ENCODE results near the gene KNCN.

The KNCN gene

DNA sequence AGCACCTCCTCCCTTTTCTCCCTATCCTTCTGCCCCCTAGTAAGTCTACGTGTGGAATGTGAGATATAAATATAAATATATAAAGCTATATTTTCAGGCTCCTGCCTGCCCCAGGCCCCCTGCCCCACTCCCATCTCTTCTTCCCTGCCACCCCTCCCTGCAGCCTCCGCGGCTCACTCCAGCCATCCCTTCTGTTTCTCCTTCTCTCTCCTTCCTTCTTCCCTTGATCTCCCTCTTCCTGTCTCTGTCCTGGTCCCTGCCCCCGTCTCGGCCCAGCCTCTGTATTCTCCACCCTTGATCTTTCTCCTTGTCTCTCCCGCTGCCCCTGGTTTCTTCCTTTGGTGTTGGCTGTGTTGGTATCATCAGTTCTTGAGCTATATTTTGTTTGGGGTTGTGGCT is 38.7 kb downstream of the KNCN start:
- DNase-seq (ENCODE audit: insufficient read length, low spot score) (no peak), FAIRE-seq (no peak)
- TF ChIP-seq TAF1 (IDR thresholded peaks at IDR 0.05; ENCODE audit: low read depth, low read length) = no peak
- TF ChIP-seq SPI1 (IDR thresholded peaks at IDR 0.05; ENCODE audit: low read depth, low read length) = no peak
- no peak for TF ChIP-seq POU2F2 (IDR thresholded peaks at IDR 0.05; ENCODE audit: low read depth, low read length)
- no peak for TF ChIP-seq POLR2A (IDR thresholded peaks at IDR 0.05; ENCODE audit: low read depth, low read length)
- TF ChIP-seq PAX5 (IDR thresholded peaks at IDR 0.05; ENCODE audit: insufficient read depth, low read length, severe bottlenecking) = no peak
- no peak for TF ChIP-seq POLR2AphosphoS5 (IDR thresholded peaks at IDR 0.05; ENCODE audit: low read depth, low read length)

DNA sequence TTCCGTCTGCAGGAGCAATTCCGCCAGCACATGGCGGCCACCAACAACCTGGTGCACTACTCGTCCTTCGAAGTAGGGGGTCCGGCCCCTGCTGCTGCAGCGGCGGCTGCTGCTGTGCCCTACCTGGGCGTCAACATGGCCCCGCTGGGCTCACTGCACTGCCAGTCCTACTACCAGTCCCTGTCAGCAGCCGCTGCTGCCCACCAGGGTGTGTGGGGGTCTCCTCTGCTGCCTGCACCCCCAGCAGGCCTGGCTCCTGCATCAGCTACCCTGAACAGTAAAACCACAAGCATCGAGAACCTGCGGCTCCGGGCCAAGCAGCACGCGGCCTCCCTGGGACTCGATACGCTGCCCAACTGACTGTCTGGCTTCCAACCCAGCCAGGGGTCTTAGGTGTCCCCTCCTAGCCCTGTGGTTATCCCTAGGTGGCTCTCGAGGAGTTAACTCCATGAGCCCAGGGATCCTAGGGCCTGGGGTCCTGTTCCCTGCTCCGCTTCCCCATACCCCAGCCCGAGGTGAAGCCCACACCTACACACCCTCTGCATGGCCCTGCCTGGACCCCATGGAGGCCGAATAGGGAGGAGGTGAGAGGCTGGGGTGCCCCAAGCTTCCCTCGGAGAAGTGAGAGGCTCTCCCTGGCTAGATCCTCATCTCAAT is 39.2 kb downstream of the KNCN start:
- DNase-seq (ENCODE audit: insufficient read length, low spot score) (no peak), FAIRE-seq (no peak)
- TF ChIP-seq POU2F2 (IDR thresholded peaks at IDR 0.05; ENCODE audit: low read depth, low read length) (no peak), TAF1 (IDR thresholded peaks at IDR 0.05; ENCODE audit: low read depth, low read length) (no peak), POLR2AphosphoS5 (IDR thresholded peaks at IDR 0.05; ENCODE audit: low read depth, low read length) (no peak), PAX5 (IDR thresholded peaks at IDR 0.05; ENCODE audit: insufficient read depth, low read length, severe bottlenecking) (no peak), POLR2A (IDR thresholded peaks at IDR 0.05; ENCODE audit: low read depth, low read length) (no peak), SPI1 (IDR thresholded peaks at IDR 0.05; ENCODE audit: low read depth, low read length) (no peak)

DNA sequence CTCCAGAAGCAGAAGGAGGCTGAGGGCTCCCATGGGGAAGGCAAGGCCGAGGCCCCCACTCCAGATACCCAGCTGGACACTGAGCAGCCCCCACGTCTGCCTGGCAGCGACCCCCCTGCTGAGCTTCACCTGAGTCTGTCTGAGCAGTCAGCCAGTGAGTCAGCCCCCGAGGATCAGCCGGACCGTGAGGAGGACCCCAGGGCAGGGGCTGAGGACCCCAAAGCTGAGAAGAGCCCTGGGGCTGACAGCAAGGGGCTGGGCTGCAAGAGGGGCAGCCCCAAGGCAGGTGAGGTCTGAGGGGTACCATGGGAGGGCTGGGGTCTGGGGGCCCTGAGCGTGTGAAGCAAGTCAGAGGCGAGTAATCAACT is 40.5 kb downstream of the KNCN start:
- TF ChIP-seq POLR2A (IDR thresholded peaks at IDR 0.05; ENCODE audit: low read depth, low read length) (no peak), POLR2AphosphoS5 (IDR thresholded peaks at IDR 0.05; ENCODE audit: low read depth, low read length) (no peak), SPI1 (IDR thresholded peaks at IDR 0.05; ENCODE audit: low read depth, low read length) (no peak), PAX5 (IDR thresholded peaks at IDR 0.05; ENCODE audit: insufficient read depth, low read length, severe bottlenecking) (no peak), TAF1 (IDR thresholded peaks at IDR 0.05; ENCODE audit: low read depth, low read length) (no peak), POU2F2 (IDR thresholded peaks at IDR 0.05; ENCODE audit: low read depth, low read length) (no peak)
- no peak for DNase-seq (ENCODE audit: insufficient read length, low spot score)
- FAIRE-seq = no peak

DNA sequence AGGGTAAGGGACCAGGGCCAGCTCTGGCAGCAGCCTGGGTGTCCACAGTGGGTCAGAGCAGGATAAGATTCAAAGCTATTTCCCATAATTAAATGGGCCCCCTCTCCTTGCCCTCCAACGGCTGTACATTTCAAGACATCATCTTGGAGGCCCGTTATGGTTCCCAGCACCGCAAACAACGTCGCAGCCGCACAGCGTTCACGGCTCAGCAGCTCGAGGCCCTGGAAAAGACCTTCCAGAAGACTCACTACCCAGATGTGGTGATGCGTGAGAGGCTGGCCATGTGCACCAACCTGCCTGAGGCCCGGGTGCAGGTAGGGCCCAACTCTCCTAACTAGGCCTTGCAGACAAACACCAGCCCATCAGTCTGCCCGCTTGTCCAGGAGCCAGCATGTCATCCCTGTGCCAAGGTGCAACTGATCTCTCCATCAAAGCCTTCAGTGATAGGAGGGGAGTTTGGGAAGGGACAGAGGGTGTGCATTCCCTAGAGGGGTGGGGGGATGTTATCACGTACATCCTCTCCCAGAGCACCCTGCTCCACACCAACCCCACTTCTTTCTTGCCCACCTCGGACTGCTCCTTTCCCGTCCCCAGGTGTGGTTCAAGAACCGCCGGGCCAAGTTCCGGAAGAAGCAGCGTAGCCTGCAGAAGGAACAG is 41.0 kb downstream of the KNCN start:
- TF ChIP-seq POLR2AphosphoS5 (IDR thresholded peaks at IDR 0.05; ENCODE audit: low read depth, low read length) (no peak), SPI1 (IDR thresholded peaks at IDR 0.05; ENCODE audit: low read depth, low read length) (no peak), POU2F2 (IDR thresholded peaks at IDR 0.05; ENCODE audit: low read depth, low read length) (no peak), TAF1 (IDR thresholded peaks at IDR 0.05; ENCODE audit: low read depth, low read length) (no peak), PAX5 (IDR thresholded peaks at IDR 0.05; ENCODE audit: insufficient read depth, low read length, severe bottlenecking) (no peak), POLR2A (IDR thresholded peaks at IDR 0.05; ENCODE audit: low read depth, low read length) (no peak)
- FAIRE-seq (no peak), DNase-seq (ENCODE audit: insufficient read length, low spot score) (no peak)

DNA sequence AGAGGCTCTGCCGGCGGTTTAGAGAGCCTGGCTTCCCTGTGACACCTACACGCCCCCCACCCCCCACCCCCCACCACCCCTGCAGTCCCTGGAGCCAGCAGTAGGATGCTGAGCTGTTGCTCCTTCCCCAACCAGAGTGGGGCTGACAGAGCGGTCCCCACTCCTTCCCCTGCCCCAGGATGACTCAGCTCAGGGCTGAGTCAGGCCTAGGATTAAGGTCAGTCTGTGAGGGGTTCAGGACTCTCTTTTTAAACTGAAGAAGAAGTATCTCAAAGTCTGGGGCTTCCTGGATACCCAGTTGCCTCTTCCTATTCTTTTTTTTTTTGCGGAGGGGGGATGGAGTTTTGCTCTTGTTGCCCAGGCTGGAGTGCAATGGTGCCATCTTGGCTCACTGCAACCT is 42.7 kb downstream of the KNCN start:
- FAIRE-seq = no peak
- no peak for DNase-seq (ENCODE audit: insufficient read length, low spot score)

DNA sequence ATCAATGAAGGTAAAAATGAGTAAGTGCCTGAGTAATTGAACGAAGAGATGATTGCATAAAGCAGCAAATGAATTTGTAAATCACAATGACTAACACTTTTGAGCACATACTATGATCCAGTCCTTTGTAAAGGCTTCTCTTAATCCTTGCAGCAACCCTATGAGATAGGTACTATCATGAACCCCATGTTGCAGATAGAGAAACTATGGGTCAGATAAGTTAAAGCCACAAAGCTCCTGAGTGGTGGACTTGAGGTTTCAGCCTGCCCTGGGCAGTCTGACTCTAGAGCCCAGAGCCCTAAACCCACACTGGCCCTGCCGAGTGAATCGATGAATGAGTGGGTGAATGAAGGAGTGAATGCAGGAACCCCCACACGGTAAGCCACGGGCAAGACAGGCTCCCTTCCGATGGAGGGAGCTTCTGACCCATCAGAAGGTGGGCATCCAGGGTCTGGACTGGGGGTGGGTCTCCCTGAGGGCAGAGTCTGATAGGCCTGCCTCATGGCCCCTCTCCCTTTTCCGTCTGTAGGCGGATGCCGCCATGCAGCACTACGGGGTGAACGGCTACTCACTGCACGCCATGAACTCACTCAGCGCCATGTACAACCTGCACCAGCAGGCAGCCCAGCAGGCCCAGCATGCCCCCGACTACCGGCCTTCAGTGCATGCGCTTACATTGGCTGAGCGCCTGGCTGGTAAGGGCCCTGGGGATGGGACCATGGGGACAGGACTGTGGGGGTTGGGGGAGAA is 44.8 kb downstream of the KNCN start:
- DNase-seq (ENCODE audit: insufficient read length, low spot score) (no peak), FAIRE-seq (no peak)
- TF ChIP-seq SPI1 (IDR thresholded peaks at IDR 0.05; ENCODE audit: low read depth, low read length) (no peak), POLR2AphosphoS5 (IDR thresholded peaks at IDR 0.05; ENCODE audit: low read depth, low read length) (no peak), POLR2A (IDR thresholded peaks at IDR 0.05; ENCODE audit: low read depth, low read length) (no peak), PAX5 (IDR thresholded peaks at IDR 0.05; ENCODE audit: insufficient read depth, low read length, severe bottlenecking) (no peak), TAF1 (IDR thresholded peaks at IDR 0.05; ENCODE audit: low read depth, low read length) (no peak), POU2F2 (IDR thresholded peaks at IDR 0.05; ENCODE audit: low read depth, low read length) (no peak)

More for the DNA sequence above, 42.7 kb downstream of the KNCN start:
- TF ChIP-seq POLR2AphosphoS5 (IDR thresholded peaks at IDR 0.05; ENCODE audit: low read depth, low read length) = no peak
- TF ChIP-seq TAF1 (IDR thresholded peaks at IDR 0.05; ENCODE audit: low read depth, low read length) = no peak
- TF ChIP-seq POLR2A (IDR thresholded peaks at IDR 0.05; ENCODE audit: low read depth, low read length) = no peak
- no peak for TF ChIP-seq SPI1 (IDR thresholded peaks at IDR 0.05; ENCODE audit: low read depth, low read length)
- no peak for TF ChIP-seq POU2F2 (IDR thresholded peaks at IDR 0.05; ENCODE audit: low read depth, low read length)
- no peak for TF ChIP-seq PAX5 (IDR thresholded peaks at IDR 0.05; ENCODE audit: insufficient read depth, low read length, severe bottlenecking)

DNA sequence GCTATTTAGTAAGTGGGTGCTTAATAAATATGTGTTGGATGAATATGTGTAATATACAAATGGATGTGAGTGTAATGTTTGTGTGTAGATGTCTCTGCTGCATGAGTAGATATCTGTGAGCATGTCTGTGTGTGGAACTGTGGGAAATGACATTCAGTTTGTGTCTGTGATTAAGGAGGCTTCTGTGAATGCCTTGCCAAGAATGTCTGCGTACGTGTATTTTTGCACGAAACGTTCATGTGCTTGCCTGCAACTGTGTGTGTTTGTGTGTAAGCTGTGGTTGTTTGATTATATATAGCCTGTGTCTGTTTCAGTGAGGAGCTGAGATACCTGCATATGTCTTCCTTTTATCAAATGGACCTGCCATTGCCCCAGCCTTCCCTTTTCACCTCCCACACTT is 48.0 kb downstream of the KNCN start:
- DNase-seq (ENCODE audit: insufficient read length, low spot score) (no peak), FAIRE-seq (no peak)

DNA sequence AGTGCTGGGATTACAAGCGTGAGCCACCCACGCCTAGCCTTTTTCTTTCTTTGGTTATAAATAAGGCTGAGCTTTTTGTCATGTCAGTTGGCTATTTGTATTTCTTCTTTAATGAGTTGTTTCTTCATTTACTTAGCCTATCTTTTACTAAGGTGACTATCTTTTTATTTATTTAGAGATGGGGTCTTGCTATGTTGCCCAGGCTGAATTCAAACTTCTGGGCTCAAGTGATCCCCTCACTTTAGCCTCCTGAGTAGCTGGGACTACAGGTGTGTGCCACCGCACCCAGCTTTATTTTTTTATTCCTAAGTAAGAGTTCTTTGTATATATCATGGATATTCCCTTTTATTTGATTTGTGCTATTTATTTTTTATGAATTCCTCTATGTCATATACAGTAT is 49.9 kb downstream of the KNCN start:
- FAIRE-seq = no peak
- DNase-seq (ENCODE audit: insufficient read length, low spot score) = no peak
- TF ChIP-seq POLR2A (IDR thresholded peaks at IDR 0.05; ENCODE audit: low read depth, low read length) (no peak), SPI1 (IDR thresholded peaks at IDR 0.05; ENCODE audit: low read depth, low read length) (no peak), POLR2AphosphoS5 (IDR thresholded peaks at IDR 0.05; ENCODE audit: low read depth, low read length) (no peak), PAX5 (IDR thresholded peaks at IDR 0.05; ENCODE audit: insufficient read depth, low read length, severe bottlenecking) (no peak), POU2F2 (IDR thresholded peaks at IDR 0.05; ENCODE audit: low read depth, low read length) (no peak), TAF1 (IDR thresholded peaks at IDR 0.05; ENCODE audit: low read depth, low read length) (no peak)

More for the DNA sequence above, 48.0 kb downstream of the KNCN start:
- TF ChIP-seq TAF1 (IDR thresholded peaks at IDR 0.05; ENCODE audit: low read depth, low read length) (no peak), POLR2A (IDR thresholded peaks at IDR 0.05; ENCODE audit: low read depth, low read length) (no peak), POLR2AphosphoS5 (IDR thresholded peaks at IDR 0.05; ENCODE audit: low read depth, low read length) (no peak), PAX5 (IDR thresholded peaks at IDR 0.05; ENCODE audit: insufficient read depth, low read length, severe bottlenecking) (no peak), SPI1 (IDR thresholded peaks at IDR 0.05; ENCODE audit: low read depth, low read length) (no peak), POU2F2 (IDR thresholded peaks at IDR 0.05; ENCODE audit: low read depth, low read length) (no peak)

DNA sequence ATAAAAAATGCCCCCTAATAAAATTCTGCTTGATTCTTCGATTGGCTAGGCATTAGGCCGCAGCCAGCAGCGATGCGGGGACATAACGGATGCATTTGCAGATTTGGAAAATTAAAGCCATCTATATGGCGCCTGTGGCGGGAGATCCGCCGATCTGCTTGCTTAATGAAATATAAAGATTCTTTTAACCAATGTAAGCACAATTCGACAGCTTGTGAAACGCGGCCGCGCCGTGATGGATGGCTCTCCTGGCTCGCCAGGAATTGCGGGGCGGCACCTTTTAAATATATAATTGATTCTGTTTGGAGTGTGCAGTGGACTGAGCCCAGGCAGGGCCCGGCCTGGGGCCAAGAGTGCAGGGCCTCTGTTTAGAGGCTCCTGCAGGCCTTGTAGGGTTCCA is 53.8 kb downstream of the KNCN start:
- DNase-seq (ENCODE audit: insufficient read length, low spot score) (no peak), FAIRE-seq (no peak)

More for the DNA sequence above, 53.8 kb downstream of the KNCN start:
- TF ChIP-seq SPI1 (IDR thresholded peaks at IDR 0.05; ENCODE audit: low read depth, low read length) = no peak
- no peak for TF ChIP-seq POLR2AphosphoS5 (IDR thresholded peaks at IDR 0.05; ENCODE audit: low read depth, low read length)
- TF ChIP-seq POLR2A (IDR thresholded peaks at IDR 0.05; ENCODE audit: low read depth, low read length) = no peak
- no peak for TF ChIP-seq PAX5 (IDR thresholded peaks at IDR 0.05; ENCODE audit: insufficient read depth, low read length, severe bottlenecking)
- TF ChIP-seq POU2F2 (IDR thresholded peaks at IDR 0.05; ENCODE audit: low read depth, low read length) = no peak
- no peak for TF ChIP-seq TAF1 (IDR thresholded peaks at IDR 0.05; ENCODE audit: low read depth, low read length)
